Measurements from ENCODE around the gene RANBP10.
"Not testable (repeated sequence)": the region's sequence is repeated elsewhere in the genome, so short reads cannot be mapped to it uniquely, and the experiment has no call there.

The RANBP10 gene

GRCh38 chr16:67714522-67714921 lies 91.8 kb downstream of the RANBP10 start:
- DNase-seq (ENCODE audit: low read depth in 2 of 2): no peak

- no peak for DNase-seq (ENCODE audit: low read depth in 2 of 2)
These were observed 92.6 kb downstream of the RANBP10 start for GRCh38 chr16:67713647-67714273.

- no peak for DNase-seq (ENCODE audit: low read depth in 2 of 2)
These were observed 95.8 kb downstream of the RANBP10 start for GRCh38 chr16:67710607-67711006.

GRCh38 chr16:67709050-67709449 lies 97.3 kb downstream of the RANBP10 start:
- no peak for DNase-seq (ENCODE audit: low read depth in 2 of 2)

GRCh38 chr16:67708368-67708771 lies 98.0 kb downstream of the RANBP10 start:
- no peak for DNase-seq (ENCODE audit: low read depth in 2 of 2)

- no peak for DNase-seq (ENCODE audit: low read depth in 2 of 2)
These were observed 98.6 kb downstream of the RANBP10 start for GRCh38 chr16:67707790-67708189.

- no peak for DNase-seq (ENCODE audit: low read depth in 2 of 2)
These were observed 99.2 kb downstream of the RANBP10 start for GRCh38 chr16:67707210-67707609.

- no peak for DNase-seq (ENCODE audit: low read depth in 2 of 2)
These were observed 102.2 kb downstream of the RANBP10 start for GRCh38 chr16:67704110-67704509.

GRCh38 chr16:67703626-67704025 lies 102.7 kb downstream of the RANBP10 start:
- no peak for DNase-seq (ENCODE audit: low read depth in 2 of 2)

GRCh38 chr16:67702130-67702529 lies 104.2 kb downstream of the RANBP10 start:
- no peak for DNase-seq (ENCODE audit: low read depth in 2 of 2)

GRCh38 chr16:67701420-67701819 lies 104.9 kb downstream of the RANBP10 start:
- no peak for DNase-seq (ENCODE audit: low read depth in 2 of 2)

GRCh38 chr16:67699265-67699664 lies 107.1 kb downstream of the RANBP10 start:
- no peak for DNase-seq (ENCODE audit: low read depth in 2 of 2)

- DNase-seq (ENCODE audit: low read depth in 2 of 2): no peak
These were observed 108.8 kb downstream of the RANBP10 start for GRCh38 chr16:67697422-67698185.

GRCh38 chr16:67694611-67695010 lies 111.7 kb downstream of the RANBP10 start:
- no peak for DNase-seq (ENCODE audit: low read depth in 2 of 2)

GRCh38 chr16:67693517-67694285 lies 112.7 kb downstream of the RANBP10 start:
- DNase-seq (ENCODE audit: low read depth in 2 of 2): not testable (repeated sequence)

- no peak for DNase-seq (ENCODE audit: low read depth in 2 of 2)
These were observed 120.8 kb downstream of the RANBP10 start for GRCh38 chr16:67685388-67686112.

- DNase-seq (ENCODE audit: low read depth in 2 of 2): no peak
These were observed 122.6 kb downstream of the RANBP10 start for GRCh38 chr16:67683767-67684166.

GRCh38 chr16:67679935-67680897 lies 126.1 kb downstream of the RANBP10 start:
- no peak for DNase-seq (ENCODE audit: low read depth in 2 of 2)

- no peak for DNase-seq (ENCODE audit: low read depth in 2 of 2)
These were observed 127.9 kb downstream of the RANBP10 start for GRCh38 chr16:67678354-67679023.

GRCh38 chr16:67677712-67678111 lies 128.6 kb downstream of the RANBP10 start:
- no peak for DNase-seq (ENCODE audit: low read depth in 2 of 2)

Measured in stimulated activated CD4-positive, alpha-beta T cell treated with anti-CD3 and anti-CD28 coated beads, Interleukin-12 subunit alpha, Interleukin-12 subunit beta, amount 100 ng/mL, for 24 hours (primary cell).